Measurements from ENCODE around the gene SCNN1G.

- TF ChIP-seq CTCF (IDR thresholded peaks at IDR 0.05) (no peak), POLR2A (IDR thresholded peaks at IDR 0.05) (no peak)
Observed at GRCh38 chr16:23148513-23149266, 33.9 kb upstream of the SCNN1G start.
